T-helper 1 cell treated with Interleukin-12 subunit alpha and Interleukin-12 subunit beta and Interleukin-4 antibody, amounts not matched to agents 30 μg/mL and 1 μg/mL, for 36 hours (primary cell): ENCODE measurements around the gene PREX1.

Experiments
- H3K27ac Mint-ChIP-seq: one replicate; pipeline ENCODE4 v1.8.0; 2021; ENCODE audit warnings: mild to moderate bottlenecking, mixed read lengths
- H3K27me3 Mint-ChIP-seq: one replicate; pipeline ENCODE4 v1.8.0; 2021; ENCODE audit warnings: low read depth, mixed read lengths
- H3K36me3 Mint-ChIP-seq: one replicate; pipeline ENCODE4 v1.8.0; 2021; ENCODE audit warnings: low read depth, mixed read lengths
- H3K4me1 Mint-ChIP-seq: one replicate; pipeline ENCODE4 v1.8.0; 2021; ENCODE audit warnings: low read depth, mixed read lengths
- H3K4me3 Mint-ChIP-seq: one replicate; pipeline ENCODE4 v1.8.0; 2021; ENCODE audit warnings: mild to moderate bottlenecking, moderate library complexity, mixed read lengths
- H3K9me3 Mint-ChIP-seq: one replicate; pipeline ENCODE4 v1.8.0; 2021; ENCODE audit warnings: mixed read lengths

PREX1 gene

GRCh38 chr20:48826069-48826468, 1.7 kb downstream of the PREX1 start:
- H3K4me1 Mint-ChIP-seq = peaks cover 48% of the 10 kb centered on the region
- H3K36me3 Mint-ChIP-seq = peaks cover 29% of the 10 kb centered on the region
- H3K9me3 Mint-ChIP-seq = no peaks in the 10 kb centered on the region
- H3K27ac Mint-ChIP-seq = peak overlapping the region; percentile 89
- peak overlapping the region; percentile 97 for H3K4me3 Mint-ChIP-seq
- peaks cover 9% of the 10 kb centered on the region for H3K27me3 Mint-ChIP-seq

DNA sequence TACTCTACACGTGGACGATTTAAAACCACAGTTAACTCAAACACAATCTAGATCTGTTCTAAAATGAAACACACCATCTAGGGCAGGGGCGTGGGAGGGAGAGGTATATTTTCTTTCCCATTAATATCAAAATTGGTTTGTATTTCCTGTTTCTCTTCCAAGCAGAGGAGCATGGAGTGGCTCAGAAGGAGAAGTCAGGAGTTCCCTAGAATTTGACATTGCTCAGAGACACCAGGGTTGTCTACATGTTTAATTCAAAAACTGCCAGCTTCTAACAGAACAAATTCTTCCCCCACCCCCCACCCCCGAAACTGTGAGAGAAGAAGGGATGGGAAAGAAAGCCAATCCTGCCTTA, 2.3 kb downstream of the PREX1 start:
- H3K27me3 Mint-ChIP-seq = peaks cover 9% of the 10 kb centered on the region
- H3K4me3 Mint-ChIP-seq = peak overlapping the region; percentile 97
- peaks cover 50% of the 10 kb centered on the region for H3K4me1 Mint-ChIP-seq
- H3K9me3 Mint-ChIP-seq = no peaks in the 10 kb centered on the region
- peak overlapping the region; percentile 95 for H3K27ac Mint-ChIP-seq
- peaks cover 30% of the 10 kb centered on the region for H3K36me3 Mint-ChIP-seq

DNA sequence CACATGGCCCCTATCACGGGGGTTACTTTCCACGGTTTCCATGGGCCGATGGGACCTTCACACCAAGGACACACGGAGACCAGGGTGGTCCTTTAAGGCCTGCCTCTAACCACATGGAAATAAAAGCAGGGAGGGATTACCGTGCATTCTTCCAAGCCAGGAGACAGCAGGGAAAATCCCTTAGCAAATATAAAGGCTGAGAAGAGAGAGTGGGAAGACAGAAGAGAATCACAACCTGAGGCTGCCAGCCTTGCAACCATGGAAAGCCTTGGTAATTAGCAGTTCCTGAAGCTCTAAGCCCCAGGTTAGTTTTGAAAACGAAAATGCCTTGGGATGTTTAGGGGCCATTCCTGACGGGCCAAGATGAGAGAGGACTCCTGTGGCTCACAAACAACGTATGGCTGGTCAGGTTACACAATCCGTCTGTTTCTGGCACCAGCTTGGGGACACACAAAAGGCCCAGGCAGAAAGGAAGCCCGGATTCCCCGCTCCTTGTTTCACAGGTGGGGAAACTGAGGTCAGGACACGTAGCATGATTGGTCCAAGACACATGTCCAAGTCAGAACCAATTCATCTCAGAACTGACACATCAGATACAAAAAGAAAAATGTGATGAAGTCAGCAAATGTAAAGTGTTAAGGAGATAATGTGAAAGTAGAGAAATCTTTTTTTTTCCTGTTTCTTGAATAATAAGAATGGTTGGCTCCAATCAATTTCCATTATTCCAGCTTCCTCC, 2.8 kb downstream of the PREX1 start:
- peaks cover 9% of the 10 kb centered on the region for H3K27me3 Mint-ChIP-seq
- H3K36me3 Mint-ChIP-seq = peaks cover 35% of the 10 kb centered on the region
- H3K9me3 Mint-ChIP-seq = no peaks in the 10 kb centered on the region
- peaks cover 55% of the 10 kb centered on the region for H3K4me1 Mint-ChIP-seq
- H3K27ac Mint-ChIP-seq = peak overlapping the region; percentile 95
- H3K4me3 Mint-ChIP-seq = peak overlapping the region; percentile 97

DNA sequence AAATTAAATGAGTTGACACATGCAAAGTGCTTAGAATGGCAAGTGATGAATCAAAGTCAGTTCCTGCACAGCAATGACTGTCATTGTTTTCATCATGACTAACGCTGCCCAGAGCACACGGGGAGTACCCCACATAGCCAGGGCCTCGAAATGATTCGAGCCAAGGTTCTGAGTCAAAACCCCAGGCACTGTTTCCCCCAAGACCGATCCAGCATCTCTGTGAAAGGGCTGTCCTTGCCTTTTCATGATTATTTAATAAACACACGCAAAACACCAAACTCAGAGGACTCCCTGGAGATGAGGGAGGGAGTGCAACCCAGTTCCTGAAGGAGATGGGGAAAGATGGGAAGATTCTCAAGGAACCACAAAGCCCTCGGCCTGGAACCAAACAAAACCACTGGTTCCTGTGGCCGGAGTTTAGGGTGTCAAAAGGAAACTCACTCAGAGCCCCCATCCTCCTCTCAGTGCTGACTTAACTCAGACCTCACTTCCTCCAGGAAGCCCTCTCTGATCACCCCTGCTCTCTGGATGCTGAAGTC, 3.8 kb downstream of the PREX1 start:
- Mint-ChIP-seq H3K9me3 (no peaks in the 10 kb centered on the region), H3K27ac (peak overlapping the region; percentile 95), H3K27me3 (peaks cover 6% of the 10 kb centered on the region), H3K4me3 (peak overlapping the region; percentile 97), H3K4me1 (peaks cover 65% of the 10 kb centered on the region), H3K36me3 (peaks cover 44% of the 10 kb centered on the region)

- H3K9me3 Mint-ChIP-seq = no peaks in the 10 kb centered on the region
- H3K27me3 Mint-ChIP-seq = peaks cover under 1% of the 10 kb centered on the region
- peak overlapping the region; percentile 97 for H3K4me3 Mint-ChIP-seq
- H3K4me1 Mint-ChIP-seq = peaks cover 69% of the 10 kb centered on the region
- H3K27ac Mint-ChIP-seq = peak overlapping the region; percentile 95
- peaks cover 48% of the 10 kb centered on the region for H3K36me3 Mint-ChIP-seq
These were observed 4.3 kb downstream of the PREX1 start for GRCh38 chr20:48823476-48823875.

DNA sequence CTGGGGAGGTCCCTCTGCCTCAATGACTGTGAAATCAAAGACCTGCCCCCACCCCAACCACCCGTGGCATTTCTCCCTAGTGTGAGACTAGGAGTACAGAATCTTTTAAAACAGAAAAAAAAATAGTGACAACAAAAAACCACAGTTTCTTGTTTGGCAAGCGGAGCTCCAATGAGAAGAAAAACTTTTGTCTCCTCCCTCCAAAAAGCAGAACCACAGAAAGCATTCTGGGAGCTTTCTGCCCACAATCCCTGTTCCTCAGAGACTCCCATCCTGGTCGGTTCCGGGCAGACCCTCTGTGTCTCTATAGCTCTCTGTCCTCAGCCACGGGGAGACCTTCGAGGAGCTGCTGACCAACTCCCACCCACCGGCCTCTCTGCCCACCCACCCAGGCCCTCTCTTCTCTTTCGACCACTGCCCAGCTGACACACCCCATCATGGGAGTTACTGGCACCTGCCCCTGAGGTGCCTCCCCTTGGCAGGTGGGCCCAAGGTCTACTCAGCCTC, 4.9 kb downstream of the PREX1 start:
- H3K9me3 Mint-ChIP-seq = no peaks in the 10 kb centered on the region
- peak overlapping the region; percentile 95 for H3K27ac Mint-ChIP-seq
- no peaks in the 10 kb centered on the region for H3K27me3 Mint-ChIP-seq
- peaks cover 74% of the 10 kb centered on the region for H3K4me1 Mint-ChIP-seq
- H3K36me3 Mint-ChIP-seq = peaks cover 48% of the 10 kb centered on the region
- H3K4me3 Mint-ChIP-seq = peak overlapping the region; percentile 97

GRCh38 chr20:48822178-48822577, 5.6 kb downstream of the PREX1 start:
- Mint-ChIP-seq H3K9me3 (no peaks in the 10 kb centered on the region), H3K4me3 (peak overlapping the region; percentile 97), H3K27me3 (no peaks in the 10 kb centered on the region), H3K36me3 (peaks cover 55% of the 10 kb centered on the region), H3K4me1 (peaks cover 81% of the 10 kb centered on the region), H3K27ac (no peak overlapping the region)

DNA sequence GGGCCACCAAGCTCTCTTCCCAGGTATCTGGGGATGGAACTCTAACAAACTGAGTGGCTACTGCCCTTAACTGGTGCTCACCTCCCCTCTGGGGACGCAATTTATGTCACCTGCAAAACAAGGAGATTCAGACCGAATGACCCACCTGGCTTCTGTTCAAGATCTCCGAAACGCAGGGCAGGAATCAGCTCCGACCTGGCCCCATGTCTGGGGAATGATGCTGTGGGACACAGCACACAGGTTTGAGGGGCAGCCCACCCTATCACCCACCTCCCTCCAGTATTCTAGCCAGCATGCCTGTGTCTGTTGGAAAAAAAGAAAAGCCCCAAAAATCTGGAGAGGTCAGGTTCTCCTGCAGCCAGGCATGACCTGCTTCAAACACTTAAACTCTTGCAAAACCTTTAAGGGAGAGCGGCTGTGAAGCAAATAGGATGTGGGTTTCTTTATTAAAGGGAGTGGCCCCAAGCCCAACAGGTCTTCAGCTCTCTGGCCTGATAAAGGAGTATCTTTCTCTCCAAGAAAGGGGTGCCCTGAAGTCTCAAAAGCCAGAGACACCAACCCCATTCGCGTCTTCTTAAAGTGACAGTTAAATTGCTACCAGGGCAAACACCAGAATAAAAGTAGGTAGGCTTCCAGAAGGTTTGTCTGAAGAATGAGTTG, 6.4 kb downstream of the PREX1 start:
- peak overlapping the region; percentile 55 for H3K27ac Mint-ChIP-seq
- peaks cover 89% of the 10 kb centered on the region for H3K4me1 Mint-ChIP-seq
- H3K36me3 Mint-ChIP-seq = peaks cover 56% of the 10 kb centered on the region

DNA sequence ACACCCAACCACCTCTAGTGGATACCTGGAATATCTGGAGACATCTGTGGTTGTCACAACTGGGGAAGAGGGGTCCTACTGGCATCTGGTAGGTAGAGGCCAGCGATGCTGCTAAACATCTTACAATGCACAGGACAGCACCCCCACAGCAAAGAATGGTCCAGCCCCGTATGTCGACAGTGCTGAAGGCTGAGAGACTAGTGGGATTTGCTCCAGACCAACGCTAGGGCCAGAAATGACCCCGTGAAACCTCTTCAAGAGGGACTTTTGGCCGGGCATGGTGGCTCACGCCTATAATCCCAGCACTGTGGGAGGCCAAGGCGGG, 7.2 kb downstream of the PREX1 start:
- peaks cover 84% of the 10 kb centered on the region for H3K4me1 Mint-ChIP-seq
- peaks cover 54% of the 10 kb centered on the region for H3K36me3 Mint-ChIP-seq
- no peaks in the 10 kb centered on the region for H3K27me3 Mint-ChIP-seq
- H3K9me3 Mint-ChIP-seq = no peaks in the 10 kb centered on the region
- H3K27ac Mint-ChIP-seq = peak overlapping the region; percentile 84
- no peak overlapping the region for H3K4me3 Mint-ChIP-seq

More for the DNA sequence above, 6.4 kb downstream of the PREX1 start:
- no peaks in the 10 kb centered on the region for H3K27me3 Mint-ChIP-seq
- H3K4me3 Mint-ChIP-seq = peak overlapping the region; percentile 97
- no peaks in the 10 kb centered on the region for H3K9me3 Mint-ChIP-seq

GRCh38 chr20:48819821-48820648, 7.8 kb downstream of the PREX1 start:
- peaks cover 52% of the 10 kb centered on the region for H3K36me3 Mint-ChIP-seq
- H3K27me3 Mint-ChIP-seq = no peaks in the 10 kb centered on the region
- peaks cover 82% of the 10 kb centered on the region for H3K4me1 Mint-ChIP-seq
- H3K9me3 Mint-ChIP-seq = no peaks in the 10 kb centered on the region
- peak overlapping the region; percentile 60 for H3K4me3 Mint-ChIP-seq
- H3K27ac Mint-ChIP-seq = peak overlapping the region; percentile 84

GRCh38 chr20:48819089-48819488, 8.7 kb downstream of the PREX1 start:
- Mint-ChIP-seq H3K4me1 (peaks cover 78% of the 10 kb centered on the region), H3K4me3 (peak overlapping the region; percentile 60), H3K27ac (peak overlapping the region; percentile 84), H3K27me3 (no peaks in the 10 kb centered on the region), H3K9me3 (no peaks in the 10 kb centered on the region), H3K36me3 (peaks cover 49% of the 10 kb centered on the region)

- peaks cover 47% of the 10 kb centered on the region for H3K36me3 Mint-ChIP-seq
- no peaks in the 10 kb centered on the region for H3K9me3 Mint-ChIP-seq
- peak overlapping the region; percentile 84 for H3K27ac Mint-ChIP-seq
- H3K4me1 Mint-ChIP-seq = peaks cover 74% of the 10 kb centered on the region
- no peaks in the 10 kb centered on the region for H3K27me3 Mint-ChIP-seq
- peak overlapping the region; percentile 60 for H3K4me3 Mint-ChIP-seq
These were observed 9.3 kb downstream of the PREX1 start for GRCh38 chr20:48818481-48818987.

DNA sequence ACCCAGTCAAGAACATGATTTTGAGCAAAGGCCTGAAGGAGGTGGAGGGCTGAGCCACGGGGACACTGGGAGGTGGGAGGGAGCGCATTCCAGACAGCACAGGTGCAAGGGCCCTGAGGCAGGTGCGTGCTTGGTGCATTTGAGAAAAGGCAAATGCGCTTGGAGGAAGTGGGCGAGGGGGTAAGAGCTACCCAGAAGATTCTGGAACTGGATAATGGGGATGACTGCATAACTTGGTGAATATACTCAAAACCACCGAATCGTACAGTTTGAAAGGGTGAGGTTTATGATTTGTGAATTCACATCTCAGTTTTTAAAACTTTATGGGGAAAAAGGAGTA, 9.8 kb downstream of the PREX1 start:
- Mint-ChIP-seq H3K4me3 (peak overlapping the region; percentile 60), H3K4me1 (peaks cover 69% of the 10 kb centered on the region), H3K9me3 (no peaks in the 10 kb centered on the region), H3K27me3 (no peaks in the 10 kb centered on the region), H3K36me3 (peaks cover 45% of the 10 kb centered on the region), H3K27ac (peak overlapping the region; percentile 84)

- no peaks in the 10 kb centered on the region for H3K27me3 Mint-ChIP-seq
- H3K36me3 Mint-ChIP-seq = peaks cover 43% of the 10 kb centered on the region
- peak overlapping the region; percentile 84 for H3K27ac Mint-ChIP-seq
- H3K9me3 Mint-ChIP-seq = no peaks in the 10 kb centered on the region
- peaks cover 64% of the 10 kb centered on the region for H3K4me1 Mint-ChIP-seq
- peak overlapping the region; percentile 60 for H3K4me3 Mint-ChIP-seq
These were observed 10.3 kb downstream of the PREX1 start for GRCh38 chr20:48817367-48818030.
